Fibroblast of mammary gland (primary cell): ENCODE measurements around the gene DEXI.

ENCODE experiments used
- DNase-seq: peaks from one replicate; pipeline ENCODE4 v3.0.0-alpha.2; 2010; ENCODE audit warnings: low read depth
- H3K4me3 ChIP-seq: 2 replicates; pipeline ENCODE4 v1.5.1; 2011; ENCODE audit warnings: low read depth, mild to moderate bottlenecking, low read length, moderate library complexity; ENCODE audit not compliant: control insufficient read depth
- TF ChIP-seq, protein P1 (sequence below): conservative IDR thresholded peaks from 2 replicates; pipeline ENCODE4 v1.5.1; 2011; ENCODE audit warnings: low read depth, low read length, inconsistent platforms; ENCODE audit not compliant: control insufficient read depth, insufficient read depth

DEXI gene

DNA sequence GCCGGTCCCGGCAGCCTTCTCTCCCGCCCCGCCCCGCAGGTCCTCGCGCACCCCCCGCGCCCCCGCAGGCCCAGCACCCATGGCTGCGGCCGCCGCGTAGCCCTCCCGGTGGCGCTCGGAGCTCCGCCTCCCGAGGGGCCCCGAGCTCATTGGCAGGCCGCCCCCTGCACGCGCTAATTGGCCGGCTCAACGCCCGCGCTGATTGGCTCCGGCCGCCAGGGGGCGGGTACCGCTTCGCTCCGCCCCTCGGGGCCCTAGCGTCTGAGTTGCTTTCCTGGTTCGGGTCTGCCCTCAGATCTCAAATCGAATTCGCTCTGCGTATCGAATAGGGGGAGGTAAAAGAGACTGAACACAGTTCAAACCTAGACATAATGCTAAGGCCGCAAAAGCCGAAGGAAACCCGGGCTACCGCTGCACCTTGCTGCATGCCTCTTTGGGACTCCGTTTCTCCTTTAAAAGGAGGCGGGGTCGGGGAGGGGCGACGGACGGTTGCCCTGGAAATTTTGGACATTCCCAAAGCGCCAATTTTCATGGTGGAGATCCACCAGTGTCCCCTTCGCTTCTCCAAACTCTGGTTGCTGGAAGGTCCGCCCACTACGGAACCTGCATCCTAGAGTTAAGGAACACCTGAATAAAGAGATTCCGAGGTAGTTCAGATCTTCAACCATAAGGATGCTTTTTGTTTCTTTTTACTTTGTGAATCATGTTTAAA is at the start of gene DEXI:
Gene DEXI (minus strand): TSS at position 117 of the 712 bp plus-strand sequence. CDS start 463 bp downstream, outside the sequence.
- TF ChIP-seq, protein P1, sequence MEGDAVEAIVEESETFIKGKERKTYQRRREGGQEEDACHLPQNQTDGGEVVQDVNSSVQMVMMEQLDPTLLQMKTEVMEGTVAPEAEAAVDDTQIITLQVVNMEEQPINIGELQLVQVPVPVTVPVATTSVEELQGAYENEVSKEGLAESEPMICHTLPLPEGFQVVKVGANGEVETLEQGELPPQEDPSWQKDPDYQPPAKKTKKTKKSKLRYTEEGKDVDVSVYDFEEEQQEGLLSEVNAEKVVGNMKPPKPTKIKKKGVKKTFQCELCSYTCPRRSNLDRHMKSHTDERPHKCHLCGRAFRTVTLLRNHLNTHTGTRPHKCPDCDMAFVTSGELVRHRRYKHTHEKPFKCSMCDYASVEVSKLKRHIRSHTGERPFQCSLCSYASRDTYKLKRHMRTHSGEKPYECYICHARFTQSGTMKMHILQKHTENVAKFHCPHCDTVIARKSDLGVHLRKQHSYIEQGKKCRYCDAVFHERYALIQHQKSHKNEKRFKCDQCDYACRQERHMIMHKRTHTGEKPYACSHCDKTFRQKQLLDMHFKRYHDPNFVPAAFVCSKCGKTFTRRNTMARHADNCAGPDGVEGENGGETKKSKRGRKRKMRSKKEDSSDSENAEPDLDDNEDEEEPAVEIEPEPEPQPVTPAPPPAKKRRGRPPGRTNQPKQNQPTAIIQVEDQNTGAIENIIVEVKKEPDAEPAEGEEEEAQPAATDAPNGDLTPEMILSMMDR: no peak
- DNase-seq: peak; percentile 81
- H3K4me3 ChIP-seq: peak within 1 kb of the TSS; percentile 81

DNA sequence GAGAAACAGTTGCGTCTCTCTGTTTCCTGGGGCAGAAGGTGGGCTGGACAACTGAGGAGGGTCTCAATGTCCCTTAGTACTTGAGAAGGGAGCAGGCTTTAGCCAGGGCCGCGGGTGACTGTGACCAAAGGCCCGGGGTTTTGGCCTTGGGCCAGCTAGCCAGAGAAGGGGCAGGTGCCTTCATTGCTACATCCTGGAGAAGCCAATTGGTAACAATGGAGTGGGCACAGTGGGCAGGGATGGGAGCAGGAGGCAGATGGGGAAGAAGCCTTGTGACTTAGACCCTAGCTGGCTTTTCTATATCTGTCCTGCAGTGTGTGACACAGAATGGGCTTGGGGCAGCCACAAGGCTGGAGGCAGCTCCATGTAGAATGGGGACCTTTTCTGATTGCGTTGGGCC is 48.1 kb upstream of the DEXI start:
- no peak overlapping the region for H3K4me3 ChIP-seq
- TF ChIP-seq, protein P1: no peak
- DNase-seq: no peak

DNA sequence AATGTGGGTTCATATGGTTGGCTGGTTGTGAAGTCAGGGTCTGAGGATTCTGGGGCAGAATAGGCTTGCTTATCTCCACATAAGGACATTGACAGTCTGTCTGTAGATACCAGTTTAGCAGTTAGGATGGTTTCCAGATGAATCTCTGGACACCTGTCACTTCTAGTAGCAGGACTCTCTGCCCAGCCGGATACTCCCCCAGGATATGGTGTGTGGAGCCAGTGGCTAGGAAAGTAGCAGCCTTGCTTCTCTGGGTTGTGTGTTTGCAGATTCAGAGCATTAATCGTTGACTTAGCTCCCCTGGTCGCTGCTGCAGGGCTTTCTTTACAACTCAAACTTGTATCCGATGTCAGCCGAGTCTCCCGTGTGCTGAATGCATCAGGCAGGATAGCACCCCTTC is 47.3 kb upstream of the DEXI start:
- no peak overlapping the region for H3K4me3 ChIP-seq
- TF ChIP-seq, protein P1: no peak
- no peak for DNase-seq

DNA sequence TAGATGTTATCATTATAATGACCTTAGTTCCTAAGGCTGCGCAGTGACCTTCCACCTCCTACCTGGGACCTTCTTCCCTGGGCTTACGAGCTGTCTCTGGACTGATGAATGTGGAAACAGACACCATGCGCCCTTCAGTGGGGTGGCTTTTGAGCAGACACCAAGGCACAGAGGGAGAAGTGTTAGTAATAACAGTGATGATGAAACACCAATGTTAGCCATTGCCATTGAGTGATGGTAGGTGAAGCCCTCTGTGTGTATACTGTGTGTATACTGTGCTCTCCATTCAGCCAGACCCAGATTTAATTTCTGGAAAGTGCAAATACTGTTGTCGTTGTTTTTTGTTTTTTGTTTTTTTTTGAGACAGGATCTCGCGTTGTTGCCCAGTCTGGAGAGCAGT is 46.6 kb upstream of the DEXI start:
- no peak overlapping the region for H3K4me3 ChIP-seq
- DNase-seq: no peak
- TF ChIP-seq, protein P1: no peak

DNA sequence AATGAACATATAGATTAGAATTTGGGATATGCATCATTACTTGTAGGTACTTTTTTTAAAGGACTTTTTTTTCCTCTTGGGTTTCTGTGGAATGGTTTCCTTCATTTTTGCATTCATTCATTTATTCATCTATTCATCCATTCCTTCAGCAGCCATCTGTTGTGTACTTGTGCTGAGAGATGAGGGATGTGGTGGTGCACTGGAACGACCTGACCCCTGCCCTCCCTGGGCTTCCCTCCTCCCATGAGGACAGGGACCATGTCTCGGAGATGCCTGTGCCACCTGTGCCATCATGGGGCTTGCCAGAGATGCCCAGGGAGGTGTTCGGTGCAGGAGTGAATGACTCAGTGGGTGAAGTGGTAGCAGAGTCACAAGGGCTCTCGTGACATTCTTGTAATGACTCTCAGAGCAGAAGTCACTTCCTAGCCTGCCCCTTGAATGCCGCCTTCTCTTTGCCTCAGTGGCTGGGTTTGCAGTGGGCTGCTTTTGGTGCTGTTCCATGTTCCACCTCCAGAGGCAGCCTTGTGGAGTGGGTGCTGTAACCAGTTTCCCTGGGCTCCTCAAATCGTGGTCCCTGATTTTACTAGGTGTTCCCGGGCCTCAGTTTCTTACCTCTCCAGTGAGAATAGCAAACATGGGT is 46.0 kb upstream of the DEXI start:
- TF ChIP-seq, protein P1: peak; percentile 42
- no peak for DNase-seq
- no peak overlapping the region for H3K4me3 ChIP-seq

DNA sequence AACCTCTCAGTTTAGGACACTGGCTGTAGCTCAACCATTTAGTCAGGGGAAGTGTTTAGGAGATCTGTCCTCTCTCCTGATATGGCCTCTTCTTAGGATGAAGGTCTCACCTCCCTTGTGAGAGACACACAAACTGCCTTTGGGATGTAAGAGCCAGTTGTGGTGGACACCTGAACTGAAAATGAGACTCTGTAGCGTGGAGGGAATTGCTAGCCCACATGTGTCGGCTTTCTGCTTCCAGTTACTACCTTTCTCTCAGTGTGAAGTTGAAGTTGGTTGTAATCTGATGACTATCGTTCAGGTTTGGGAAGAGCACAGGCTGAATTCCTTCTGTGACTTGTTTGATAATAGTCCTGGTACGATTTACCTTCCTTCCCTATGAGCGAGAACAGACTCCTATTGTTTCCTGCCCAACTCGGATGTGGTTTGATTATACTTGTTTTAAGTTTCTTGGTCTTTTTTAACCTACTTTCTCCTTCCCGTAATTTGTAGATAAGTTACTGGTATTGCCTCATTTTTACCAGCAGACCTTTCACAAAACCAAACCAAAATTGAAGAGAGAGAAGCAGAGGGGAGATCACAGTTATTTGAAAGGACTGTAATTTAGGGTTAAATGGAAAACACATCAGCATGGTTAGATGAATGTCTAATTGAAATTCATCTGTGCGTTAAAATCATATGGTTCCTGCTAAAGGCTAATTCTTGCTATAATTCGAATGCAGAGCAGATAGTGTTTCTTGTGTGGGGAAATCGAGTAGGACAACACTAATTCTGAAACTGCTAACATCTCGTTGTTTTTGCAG is 45.3 kb upstream of the DEXI start:
- TF ChIP-seq, protein P1: no peak
- DNase-seq: no peak
- no peak overlapping the region for H3K4me3 ChIP-seq
